NT2/D1 (cell line): ENCODE measurements around the gene HUS1.
"Not testable (repeated sequence)": the region's sequence is repeated elsewhere in the genome, so short reads cannot be mapped to it uniquely, and the experiment has no call there.

ENCODE experiments used
- YY1 ChIP-seq: IDR thresholded peaks from 2 replicates; pipeline ENCODE4 v1.6.1; 2011; ENCODE audit not compliant: insufficient read length, insufficient read depth
- ZNF274 ChIP-seq: IDR thresholded peaks from 2 replicates; pipeline ENCODE4 v1.6.1; 2011; ENCODE audit warnings: mild to moderate bottlenecking, low read depth, low read length

GRCh38 chr7:47980648-47981047 is 1.2 kb upstream of the HUS1 start:
- not testable (repeated sequence) for TF ChIP-seq ZNF274, YY1
